CD4-positive, alpha-beta T cell treated with Interleukin-4 for 4 hours (primary cell): ENCODE data around the gene CRAMP1.

ENCODE experiments used
- DNase-seq: peaks from one replicate; pipeline ENCODE4 v3.0.0-alpha.2; 2020

CRAMP1 gene

GRCh38 chr16:1638757-1639156 lies 26.6 kb downstream of the CRAMP1 start:
- DNase-seq, result no peak

- no peak for DNase-seq
Measured at GRCh38 chr16:1639282-1639681, 27.1 kb downstream of the CRAMP1 start.

DNA sequence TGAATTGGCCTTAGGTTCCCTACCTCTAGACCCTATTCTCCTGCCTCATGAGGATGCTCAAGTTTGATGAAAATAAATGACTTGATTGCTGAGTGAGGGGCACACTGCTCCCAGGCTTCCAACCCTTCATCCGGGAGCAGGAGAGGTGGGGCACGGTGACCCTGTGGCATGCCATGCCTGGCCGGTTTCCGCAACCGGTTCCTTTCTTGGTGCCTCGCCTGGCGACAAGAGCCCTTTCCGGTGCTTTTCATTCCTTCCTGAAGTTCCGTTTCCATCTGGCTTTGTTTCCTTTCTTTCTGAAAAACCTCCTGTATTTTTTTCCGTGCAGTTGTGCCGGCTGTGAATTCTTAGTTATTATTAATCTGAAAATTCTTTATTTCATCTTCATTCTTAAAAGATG lies 27.7 kb downstream of the CRAMP1 start:
- no peak for DNase-seq

GRCh38 chr16:1640261-1640941 lies 28.2 kb downstream of the CRAMP1 start:
- no peak for DNase-seq

DNA sequence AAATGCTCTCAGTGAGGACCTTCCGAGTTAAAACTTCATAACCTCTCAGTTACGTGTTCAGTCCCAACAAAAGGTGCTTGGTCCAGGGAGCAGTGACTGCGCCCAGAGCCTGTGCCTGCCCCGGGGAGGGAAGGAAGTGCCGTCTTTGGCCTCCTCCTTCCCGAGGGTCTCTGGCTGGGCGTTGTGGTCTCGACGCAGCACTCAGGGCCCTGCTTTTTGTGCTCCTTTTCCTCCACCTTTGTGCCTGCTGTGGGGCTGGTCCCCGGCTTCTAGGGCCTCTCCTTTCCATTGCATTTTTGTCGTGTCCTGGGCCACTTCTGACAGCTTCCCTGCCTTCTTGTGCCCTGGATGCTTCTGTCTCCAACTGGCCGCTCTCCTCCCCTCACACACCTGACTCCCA lies 29.1 kb downstream of the CRAMP1 start:
- no peak for DNase-seq

DNA sequence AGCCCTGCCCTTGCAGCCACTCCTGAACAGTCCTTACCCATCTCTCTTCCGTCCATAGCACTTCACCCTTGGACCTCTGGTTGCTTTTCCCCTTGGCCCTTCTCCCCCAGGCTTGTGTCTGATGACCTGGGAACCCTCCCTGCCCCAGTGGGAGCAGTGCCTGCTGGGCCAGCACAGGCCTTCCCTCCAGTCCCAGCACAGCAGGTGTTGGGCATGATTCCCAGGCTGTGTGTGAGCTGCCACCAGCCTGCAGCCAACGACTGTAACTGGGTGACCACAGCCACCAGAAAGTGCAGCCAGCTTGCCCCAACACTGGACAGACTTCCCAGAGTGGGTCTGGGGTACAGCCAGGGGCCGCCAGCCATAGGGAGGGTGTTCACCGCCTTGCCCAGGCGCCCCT lies 30.0 kb downstream of the CRAMP1 start:
- DNase-seq, result no peak

DNA sequence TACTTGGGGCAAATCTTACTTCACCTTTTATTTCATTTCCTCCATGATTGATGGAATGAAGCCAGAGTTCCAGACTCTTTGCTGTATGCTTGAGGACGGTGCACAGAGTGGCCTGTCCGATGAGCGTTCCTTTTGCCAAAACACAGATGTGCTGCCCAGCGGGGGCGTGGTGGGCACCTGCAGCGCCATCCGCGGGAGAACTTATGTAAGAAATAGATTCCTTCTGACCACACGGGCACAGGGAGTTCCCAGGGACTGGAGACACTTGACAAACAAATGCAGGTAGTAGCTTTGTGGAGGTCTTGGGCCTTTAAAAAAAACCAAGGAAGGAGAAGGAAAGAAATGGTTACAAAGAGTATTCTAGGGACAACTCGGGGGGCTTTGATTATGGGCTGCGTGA lies 30.6 kb downstream of the CRAMP1 start:
- no peak for DNase-seq

- no peak for DNase-seq
Measured at GRCh38 chr16:1643521-1643920, 31.4 kb downstream of the CRAMP1 start.

GRCh38 chr16:1645914-1646525 lies 33.9 kb downstream of the CRAMP1 start:
- DNase-seq, result peak; percentile 59

DNA sequence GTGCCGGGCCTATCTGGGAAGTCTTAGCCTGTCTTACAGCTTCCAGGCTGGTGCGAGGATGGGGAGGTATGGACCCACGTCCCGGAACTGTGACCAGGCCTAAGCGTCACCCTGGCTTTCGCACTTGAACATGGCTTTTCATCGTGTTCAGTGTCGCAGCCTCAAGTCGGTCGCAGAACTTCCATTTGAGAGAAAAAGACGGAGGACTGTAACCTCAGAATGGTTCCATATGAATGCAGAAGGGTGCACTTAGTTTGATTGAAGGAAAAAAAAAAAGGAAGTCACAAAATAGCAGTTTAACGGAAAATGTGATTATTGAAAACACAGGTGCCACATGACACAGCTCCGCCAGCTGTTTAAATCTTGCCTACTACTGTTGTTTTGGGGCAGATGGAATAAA lies 35.7 kb downstream of the CRAMP1 start:
- DNase-seq, result no peak

DNA sequence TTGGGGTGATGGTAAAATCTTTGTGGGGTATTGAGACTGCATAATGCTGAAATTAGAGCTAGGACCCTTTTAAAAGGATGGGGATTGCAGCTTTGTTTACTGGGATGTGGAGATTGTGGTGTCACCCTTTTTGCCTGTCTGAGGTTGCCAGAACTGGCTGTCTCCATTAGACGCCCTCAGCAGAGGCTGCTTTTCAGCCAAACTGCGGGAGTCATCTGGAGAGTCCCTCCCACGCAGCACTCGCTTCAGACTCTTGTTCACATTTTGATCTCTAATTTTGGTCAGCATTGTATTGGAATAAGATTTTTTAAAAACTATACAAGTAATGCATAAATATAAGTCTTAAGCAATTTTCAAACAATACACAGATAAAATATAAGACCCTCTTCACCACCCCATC lies 38.0 kb downstream of the CRAMP1 start:
- no peak for DNase-seq

GRCh38 chr16:1651094-1651973 lies 39.2 kb downstream of the CRAMP1 start:
- DNase-seq, result no peak

GRCh38 chr16:1651974-1652312 lies 39.8 kb downstream of the CRAMP1 start:
- DNase-seq, result no peak

GRCh38 chr16:1653023-1653422 lies 40.9 kb downstream of the CRAMP1 start:
- no peak for DNase-seq

GRCh38 chr16:1654505-1655268 lies 42.5 kb downstream of the CRAMP1 start:
- DNase-seq, result no peak

- no peak for DNase-seq
Measured at GRCh38 chr16:1655269-1655807, 43.2 kb downstream of the CRAMP1 start.

DNA sequence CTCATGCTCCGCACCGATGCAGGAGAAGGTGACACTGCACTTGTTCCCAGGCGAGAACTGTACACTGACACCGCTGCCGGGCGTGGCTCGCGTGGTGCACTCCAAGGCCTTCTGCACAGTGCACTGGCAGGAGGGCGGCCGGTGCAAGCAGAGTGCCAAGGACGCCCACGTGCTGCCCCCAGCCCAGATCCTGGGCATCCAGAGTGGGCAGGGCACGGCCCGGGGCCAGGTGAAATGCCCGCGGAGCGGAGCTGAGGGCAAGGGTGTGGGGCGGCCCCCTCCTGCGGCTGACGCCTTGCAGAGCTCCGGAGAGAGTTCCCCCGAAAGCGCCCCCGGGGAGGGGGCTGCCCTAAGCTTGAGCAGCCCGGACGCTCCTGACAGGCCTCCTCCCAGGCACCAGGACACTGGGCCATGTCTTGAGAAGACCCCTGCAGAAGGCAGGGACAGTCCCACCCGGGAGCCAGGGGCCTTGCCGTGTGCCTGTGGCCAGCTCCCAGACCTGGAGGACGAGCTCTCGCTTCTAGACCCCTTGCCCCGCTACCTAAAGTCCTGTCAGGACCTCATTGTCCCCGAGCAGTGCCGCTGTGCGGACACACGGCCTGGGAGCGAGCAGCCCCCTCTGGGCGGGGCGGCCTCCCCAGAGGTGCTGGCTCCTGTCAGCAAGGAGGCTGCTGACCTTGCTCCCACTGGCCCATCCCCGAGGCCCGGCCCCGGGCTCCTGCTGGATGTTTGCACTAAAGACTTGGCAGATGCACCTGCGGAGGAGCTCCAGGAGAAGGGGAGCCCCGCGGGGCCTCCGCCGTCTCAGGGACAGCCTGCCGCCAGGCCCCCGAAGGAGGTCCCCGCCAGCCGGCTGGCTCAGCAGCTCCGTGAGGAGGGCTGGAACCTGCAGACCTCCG lies 44.0 kb downstream of the CRAMP1 start:
- DNase-seq, result no peak

GRCh38 chr16:1656808-1657617 lies 44.9 kb downstream of the CRAMP1 start:
- DNase-seq, result no peak

GRCh38 chr16:1657841-1658240 lies 45.7 kb downstream of the CRAMP1 start:
- DNase-seq, result no peak

DNA sequence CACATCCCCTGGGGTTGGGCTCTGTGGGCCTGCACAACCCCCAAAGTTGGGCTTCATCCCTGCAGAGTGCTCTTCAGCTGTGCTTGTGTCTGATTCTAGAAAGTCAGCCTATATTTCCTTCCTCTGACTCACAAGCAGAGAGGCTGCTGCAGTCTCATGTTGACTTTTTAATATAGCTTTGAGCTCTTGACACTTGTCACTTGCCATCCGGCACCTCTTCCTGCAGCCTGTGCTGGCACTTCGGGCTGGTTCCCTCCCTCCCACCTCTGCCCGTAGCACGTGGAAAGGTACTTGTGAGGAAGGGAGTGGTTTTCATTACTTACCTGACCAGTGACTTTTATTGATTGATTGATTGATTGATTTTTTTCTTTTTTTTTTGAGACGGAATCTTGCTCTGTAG lies 46.9 kb downstream of the CRAMP1 start:
- no peak for DNase-seq

DNA sequence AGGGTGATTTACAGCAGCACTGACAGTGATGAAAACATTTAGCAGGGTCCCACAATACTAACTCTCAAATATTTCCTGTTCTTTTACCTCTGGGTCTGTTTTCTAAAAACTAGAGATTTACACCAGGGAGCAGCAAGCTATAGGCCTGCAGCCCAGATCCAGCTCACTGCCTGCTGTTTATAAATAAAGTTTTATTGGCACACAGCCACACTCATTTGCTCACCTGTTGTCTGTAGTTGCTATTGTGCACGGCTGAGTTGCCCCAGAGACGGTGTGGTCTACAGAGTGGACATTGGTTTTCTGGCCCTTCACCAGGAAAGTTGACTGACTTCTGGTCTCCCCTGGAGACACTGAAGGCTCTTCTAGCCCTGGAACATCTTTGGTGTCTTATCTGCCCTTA lies 49.7 kb downstream of the CRAMP1 start:
- no peak for DNase-seq
